Natural killer cell (primary cell): ENCODE results near the gene CPPED1. TPM values are rescaled to one million over a fixed set of nuclear protein-coding genes. Genes with fewer than 3 reads are reported as not detected.

Source experiments
- ATAC-seq, 3 donors: fragments of 150-1000 bp in 2 of 3; fragments of 200-7000 bp in 1 of 3; cut with Tn5 transposase; 1 replicate in 1 of 3; 2 replicates in 2 of 3; pipeline ENCODE4 v1.10.0; 2021; ENCODE audit warnings: mild to moderate bottlenecking in 2 of 3, moderate library complexity in 2 of 3
- DNase-seq, 2 donors: peaks; one replicate each; pipeline versions ENCODE4 v3.0.0 to v3.0.0-alpha.2; 2013 to 2021; ENCODE audit warnings: mixed read lengths in 1 of 2
- H3K27ac ChIP-seq: one replicate; pipeline ENCODE4 v1.5.1; 2013; ENCODE audit warnings: mild to moderate bottlenecking, low read length
- H3K27me3 ChIP-seq: one replicate; pipeline ENCODE4 v1.6.1; 2013; ENCODE audit warnings: low read length; ENCODE audit not compliant: control insufficient read depth, insufficient read depth
- H3K36me3 ChIP-seq: one replicate; pipeline ENCODE4 v1.6.1; 2013; ENCODE audit warnings: low read length; ENCODE audit not compliant: control insufficient read depth, insufficient read depth
- H3K4me1 ChIP-seq: one replicate; pipeline ENCODE4 v1.6.1; 2013; ENCODE audit warnings: low read length; ENCODE audit not compliant: control insufficient read depth, insufficient read depth
- H3K4me3 ChIP-seq: one replicate; pipeline ENCODE4 v1.5.1; 2013; ENCODE audit warnings: low read length
- H3K9me3 ChIP-seq: one replicate; pipeline ENCODE4 v1.6.1; 2013; ENCODE audit warnings: low read length; ENCODE audit not compliant: control insufficient read depth, insufficient read depth
- H3K27ac Mint-ChIP-seq, 2 donors: one replicate each; pipeline ENCODE4 v1.8.0; 2022; ENCODE audit warnings: mild to moderate bottlenecking in 2 of 2, mixed read lengths in 2 of 2, moderate library complexity in 1 of 2
- H3K27me3 Mint-ChIP-seq, 2 donors: one replicate each; pipeline ENCODE4 v1.8.0; 2022; ENCODE audit warnings: low read depth in 2 of 2, mixed read lengths in 2 of 2
- H3K36me3 Mint-ChIP-seq: one replicate; pipeline ENCODE4 v1.8.0; 2022; ENCODE audit warnings: mixed read lengths
- H3K4me1 Mint-ChIP-seq, 2 donors: one replicate each; pipeline ENCODE4 v1.8.0; 2022; ENCODE audit warnings: mixed read lengths in 2 of 2
- H3K4me3 Mint-ChIP-seq: one replicate; pipeline ENCODE4 v1.8.0; 2022; ENCODE audit warnings: mild to moderate bottlenecking, moderate library complexity, mixed read lengths
- H3K9me3 Mint-ChIP-seq, 2 donors: one replicate each; pipeline ENCODE4 v1.8.0; 2022; ENCODE audit warnings: mixed read lengths in 2 of 2
- CTCF ChIP-seq: fragments of 200-600 bp; IDR thresholded peaks from one replicate; pipeline ENCODE4 v1.8.0; 2022; ENCODE audit warnings: antibody characterized with exemption
- whole genome bisulfite sequencing: methylation state at CpG from one replicate; pipeline ENCODE4 v1.1.7; 2013; ENCODE audit warnings: missing lambda C conversion rate; ENCODE audit not compliant: insufficient coverage; 5-methylcytosine and 5-hydroxymethylcytosine counted together
- intact Hi-C: fragments of 100-400 bp; cut with micrococcal nuclease; formaldehyde crosslinking; loops from one replicate; pipeline ENCODE4 v1.14.2; 2022
- total RNA-seq, 4 donors: library from RNA; stranded (reverse); fragments of 120-200 nt in 1 of 4; gene quantifications; one replicate each; pipeline versions ENCODE4 v1.2.3 to v1.2.4, GENCODE V29; 2013 to 2022

Gene CPPED1
- total RNA-seq, 3 donors from 2014 or later (not counting 1 experiment from before 2014, with no cell fraction given): 10.3 to 18.3 (median 16.4) TPM

DNA sequence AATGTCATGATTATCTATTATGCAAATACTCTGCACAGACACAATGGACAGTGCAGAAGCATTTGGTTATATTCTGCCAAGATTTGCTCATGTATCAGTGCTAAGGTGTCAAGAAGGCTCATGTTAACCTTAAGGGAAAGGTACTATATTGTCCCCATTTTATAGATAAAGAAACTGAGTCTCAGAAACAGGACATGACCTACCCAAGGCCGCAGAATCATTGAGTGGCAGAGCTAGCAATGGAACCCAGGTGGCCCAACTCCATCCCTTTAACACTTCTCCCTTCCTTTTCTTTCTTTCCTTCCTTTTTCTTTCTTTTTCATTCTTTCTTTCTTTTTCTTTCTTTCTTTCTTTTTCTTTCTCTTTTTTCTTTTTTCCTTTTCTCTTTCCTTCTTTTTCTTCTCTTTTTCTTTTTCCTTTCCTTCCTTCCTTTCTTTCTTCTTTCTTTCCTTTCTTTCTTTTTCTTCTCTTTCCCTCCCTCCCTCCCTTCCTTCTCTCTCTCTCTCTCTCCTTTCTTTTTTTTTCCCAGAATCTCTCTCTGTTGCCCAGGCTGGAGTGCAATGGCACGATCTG is 149.8 kb downstream of the CPPED1 start:
- H3K4me1 Mint-ChIP-seq: peaks cover 0 to 6% of the 10 kb centered on the region in 2 donors
- H3K4me3 Mint-ChIP-seq: no peak overlapping the region

DNA sequence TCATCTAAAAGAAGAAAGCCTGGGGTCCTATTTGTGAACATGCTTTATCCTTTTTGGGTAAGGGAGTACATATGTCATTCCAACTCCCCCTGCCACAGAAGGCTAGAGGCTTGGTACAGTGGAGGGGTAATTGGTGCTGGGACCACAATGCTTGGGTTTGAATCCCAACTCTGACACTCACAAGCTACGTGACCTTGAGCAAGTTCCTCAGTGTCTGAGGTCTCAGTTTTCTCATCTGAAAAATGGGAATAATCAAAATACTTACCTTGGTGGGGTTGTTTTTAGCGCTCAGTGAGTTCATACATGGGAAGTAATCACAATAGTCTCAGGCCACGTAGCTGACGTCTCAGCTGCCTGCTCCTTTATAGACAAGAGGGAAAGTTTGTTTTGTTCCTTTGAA is 150.8 kb downstream of the CPPED1 start:
- no peaks in the 10 kb centered on the region for H3K36me3 ChIP-seq
- TF ChIP-seq CTCF: no peak
- 87% methylated on average over 4 of the region's 4 CpGs for WGBS
- Mint-ChIP-seq H3K27me3 (peaks cover 8 to 15% of the 10 kb centered on the region in 2 donors), H3K27ac (no peak overlapping the region), H3K4me1 (peaks cover 0 to 6% of the 10 kb centered on the region in 2 donors), H3K36me3 (no peaks in the 10 kb centered on the region), H3K9me3 (no peaks in the 10 kb centered on the region), H3K4me3 (no peak overlapping the region)
- intact Hi-C loops: no loop called here
- H3K9me3 ChIP-seq: no peaks in the 10 kb centered on the region
- no peak overlapping the region for H3K4me3 ChIP-seq
- no peaks in the 10 kb centered on the region for H3K4me1 ChIP-seq
- ATAC-seq (no peak), DNase-seq (no peak)
- no peak overlapping the region for H3K27ac ChIP-seq
- H3K27me3 ChIP-seq: peaks cover 3% of the 10 kb centered on the region

More for the DNA sequence above, 149.8 kb downstream of the CPPED1 start:
- Histone ChIP-seq H3K9me3 (peaks cover 5% of the 10 kb centered on the region), H3K36me3 (no peaks in the 10 kb centered on the region), H3K27ac (no peak overlapping the region), H3K27me3 (no peaks in the 10 kb centered on the region), H3K4me1 (no peaks in the 10 kb centered on the region), H3K4me3 (no peak overlapping the region)
- Mint-ChIP-seq H3K27me3 (peaks cover 8 to 15% of the 10 kb centered on the region in 2 donors), H3K27ac (no peak overlapping the region), H3K9me3 (no peaks in the 10 kb centered on the region), H3K36me3 (no peaks in the 10 kb centered on the region)
- intact Hi-C loops: no loop called here
- no peak for ATAC-seq
- no peak for DNase-seq
- no peak for TF ChIP-seq CTCF
- 64% methylated on average over 2 of the region's 2 CpGs for WGBS

DNA sequence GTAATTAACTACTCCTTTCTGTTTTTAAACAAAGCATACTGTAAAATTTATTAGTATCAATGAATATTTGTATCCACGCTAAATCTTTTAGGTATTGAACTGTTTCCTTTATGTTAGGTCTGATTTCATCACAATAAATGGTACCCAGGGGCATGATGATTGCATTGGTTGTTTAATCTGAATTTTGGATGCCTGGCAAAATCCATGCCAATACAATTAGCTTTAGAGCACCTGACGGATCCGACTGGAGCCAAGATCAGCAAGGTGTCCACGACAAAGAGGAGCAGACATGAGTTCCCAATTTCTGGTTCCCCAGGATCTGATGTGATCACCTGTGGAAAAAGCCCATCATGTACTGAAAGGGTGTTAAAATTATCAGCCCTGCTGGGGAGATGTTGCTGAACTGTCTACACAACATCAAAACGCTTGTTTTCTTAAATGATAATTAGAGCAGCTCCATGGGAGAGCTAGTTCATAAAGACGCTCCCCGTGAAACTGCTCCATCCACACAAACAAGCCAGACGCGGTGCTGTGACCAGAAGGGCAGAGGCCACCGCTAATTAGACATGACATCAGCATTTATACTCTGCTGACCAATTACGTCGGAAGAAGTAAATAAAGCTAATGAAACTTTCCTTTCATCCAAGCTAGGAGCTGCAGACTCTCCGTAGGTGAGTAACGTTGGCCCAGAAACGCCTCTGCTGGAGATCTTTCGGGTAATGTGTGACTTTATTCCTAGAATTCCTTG is 151.7 kb downstream of the CPPED1 start:
- WGBS: 54% methylated on average over 12 of the region's 16 CpGs

More for the DNA sequence above, 151.7 kb downstream of the CPPED1 start:
- Mint-ChIP-seq H3K4me3 (no peak overlapping the region), H3K27ac (no peak overlapping the region), H3K36me3 (no peaks in the 10 kb centered on the region), H3K9me3 (no peaks in the 10 kb centered on the region), H3K4me1 (peaks cover 0 to 13% of the 10 kb centered on the region in 2 donors), H3K27me3 (peaks cover 13 to 15% of the 10 kb centered on the region in 2 donors)
- intact Hi-C loops: no loop called here
- peaks cover 3% of the 10 kb centered on the region for H3K27me3 ChIP-seq
- DNase-seq (no peak), ATAC-seq (no peak)
- H3K4me3 ChIP-seq: no peak overlapping the region
- H3K27ac ChIP-seq: no peak overlapping the region
- no peaks in the 10 kb centered on the region for H3K36me3 ChIP-seq
- no peaks in the 10 kb centered on the region for H3K4me1 ChIP-seq
- TF ChIP-seq CTCF: no peak
- H3K9me3 ChIP-seq: no peaks in the 10 kb centered on the region
